ENCODE results near the gene PIK3CD. TPM values are rescaled to one million over a fixed set of nuclear protein-coding genes. Genes with fewer than 3 reads are reported as not detected.

PIK3CD gene
- polyA plus RNA-seq, 1 of the 3 experiments (the other 2 are of a cell fraction), result 6.0 TPM

- Histone ChIP-seq H3K9ac (no peak overlapping the region), H3F3A (replicated peaks; ENCODE audit: insufficient read depth) (no peaks in the 10 kb centered on the region), H3K9me2 (no peaks in the 10 kb centered on the region), H3K4me1 (ENCODE audit: control insufficient read depth in 1 of 2, insufficient read depth in 2 of 2, low read depth in 1 of 2, low read length in 1 of 2) (no peaks in the 10 kb centered on the region), H3K27me3 (ENCODE audit: insufficient read depth) (no peaks in the 10 kb centered on the region), H3K4me2 (no peak overlapping the region), H4K20me1 (ENCODE audit: insufficient read depth) (no peaks in the 10 kb centered on the region), H3K36me3 (replicated peaks in 1 of 2; ENCODE audit: control insufficient read depth in 1 of 2, insufficient read depth in 2 of 2, low read length in 1 of 2) (peaks cover 0 to 54% of the 10 kb centered on the region in 2 experiments), H3K9me3 (no peaks in the 10 kb centered on the region), H3K4me3 (ENCODE audit: low read depth in 2 of 2, low read length in 1 of 2) (no peak overlapping the region), H3K79me2 (ENCODE audit: insufficient read depth) (no peaks in the 10 kb centered on the region), H3K27ac (ENCODE audit: low read depth in 2 of 2, low read length in 1 of 2) (no peak overlapping the region), H2AFZ (ENCODE audit: low read depth) (no peak overlapping the region)
- no peak for DNase-seq
- 98% methylated on average over 32 of the region's 33 CpGs for WGBS (ENCODE audit: low lambda C conversion rate)
- no peak for TF ChIP-seq TAF1 (IDR thresholded peaks at IDR 0.05; ENCODE audit: borderline replicate concordance, low read depth, low read length)
- no peak for TF ChIP-seq MAX (IDR thresholded peaks at IDR 0.05; ENCODE audit: low read depth)
- no peak for TF ChIP-seq CTCF (IDR thresholded peaks at IDR 0.05)
- no peak for TF ChIP-seq JUND (IDR thresholded peaks at IDR 0.05)
- TF ChIP-seq FOSL2 (IDR thresholded peaks at IDR 0.05; ENCODE audit: borderline replicate concordance, low read depth), result no peak
- TF ChIP-seq CHD2 (IDR thresholded peaks at IDR 0.05; ENCODE audit: low read length, partially characterized antibody), result no peak
- no peak for TF ChIP-seq SMC3 (IDR thresholded peaks at IDR 0.05; ENCODE audit: low read depth, low read length)
- TF ChIP-seq RCOR1 (IDR thresholded peaks at IDR 0.05; ENCODE audit: low read length), result no peak
- no peak for TF ChIP-seq PBX3 (IDR thresholded peaks at IDR 0.05)
- no peak for TF ChIP-seq REST (IDR thresholded peaks at IDR 0.05; ENCODE audit: low read depth, low read length)
- no peak for TF ChIP-seq USF2 (IDR thresholded peaks at IDR 0.05; ENCODE audit: borderline replicate concordance, low read depth, low read length)
- no peak for TF ChIP-seq NRF1 (IDR thresholded peaks at IDR 0.05; ENCODE audit: low read depth, low read length)
- ChIA-PET CTCF (interaction anchor here (1.1 kb wide), 1 partner anchor 10 kb away, joined by 3 read pairs; no protein-coding TSS in a partner anchor), POLR2A (no interaction called here)
Observed at GRCh38 chr1:9728451-9729295, 77.1 kb downstream of the PIK3CD start.

Data from SK-N-SH (cell line).